HEK293 (cell line): ENCODE results near the gene TIMM50.

Source experiments
- HIC1 ChIP-seq: fragments of 450-650 bp; formaldehyde crosslinking; IDR thresholded peaks from 2 replicates; pipeline ENCODE4 v1.5.1; 2016; ENCODE audit warnings: missing biosample characterization, missing genetic modification characterization
- KLF1 ChIP-seq: fragments of 450-650 bp; formaldehyde crosslinking; IDR thresholded peaks from 2 replicates; pipeline ENCODE4 v1.5.1; 2016; ENCODE audit warnings: missing biosample characterization, missing genetic modification characterization
- KLF10 ChIP-seq: fragments of 450-650 bp; IDR thresholded peaks from 2 replicates; pipeline ENCODE4 v1.5.1; 2018; ENCODE audit warnings: missing biosample characterization, mild to moderate bottlenecking, missing genetic modification characterization
- PATZ1 ChIP-seq: fragments of 450-650 bp; formaldehyde crosslinking; IDR thresholded peaks from 2 replicates; pipeline ENCODE4 v1.5.1; 2016; ENCODE audit warnings: missing biosample characterization, missing genetic modification characterization
- PRDM2 ChIP-seq: fragments of 450-650 bp; formaldehyde crosslinking; IDR thresholded peaks from 2 replicates; pipeline ENCODE4 v1.5.1; 2016; ENCODE audit warnings: missing biosample characterization, missing genetic modification characterization, borderline replicate concordance
- REPIN1 ChIP-seq: fragments of 450-650 bp; formaldehyde crosslinking; IDR thresholded peaks from 2 replicates; pipeline ENCODE4 v1.5.1; 2017; ENCODE audit warnings: missing biosample characterization, missing genetic modification characterization, low read depth
- SETDB1 ChIP-seq: IDR thresholded peaks from one replicate; pipeline ENCODE4 v1.6.1; 2017; ENCODE audit warnings: mild to moderate bottlenecking, low read length, moderate library complexity, mixed read lengths; ENCODE audit not compliant: insufficient read length
- TCF7L2 ChIP-seq: IDR thresholded peaks from 2 replicates; pipeline ENCODE4 v1.6.1; 2011; ENCODE audit warnings: low read depth, mild to moderate bottlenecking, inconsistent platforms, low read length, moderate library complexity, borderline replicate concordance
- TRIM28 ChIP-seq: IDR thresholded peaks from 2 replicates; pipeline ENCODE4 v1.6.1; 2011; ENCODE audit warnings: low read length, control low read depth, borderline replicate concordance
- ZBTB11 ChIP-seq: fragments of 450-650 bp; formaldehyde crosslinking; conservative IDR thresholded peaks from 2 replicates; pipeline ENCODE4 v1.5.1; 2016; ENCODE audit warnings: low read depth, missing biosample characterization, missing genetic modification characterization
- ZBTB17 ChIP-seq: fragments of 450-650 bp; formaldehyde crosslinking; IDR thresholded peaks from 2 replicates; pipeline ENCODE4 v1.5.1; 2016; ENCODE audit warnings: missing biosample characterization, missing genetic modification characterization
- ZNF10 ChIP-seq: fragments of 450-650 bp; formaldehyde crosslinking; IDR thresholded peaks from 2 replicates; pipeline ENCODE4 v1.5.1; 2017; ENCODE audit warnings: missing biosample characterization, missing genetic modification characterization
- ZNF157 ChIP-seq: fragments of 450-650 bp; formaldehyde crosslinking; IDR thresholded peaks from 2 replicates; pipeline ENCODE4 v1.5.1; 2016; ENCODE audit warnings: missing biosample characterization, missing genetic modification characterization
- ZNF211 ChIP-seq: fragments of 450-650 bp; formaldehyde crosslinking; IDR thresholded peaks from 2 replicates; pipeline ENCODE4 v1.5.1; 2016; ENCODE audit warnings: low read depth, missing biosample characterization, missing genetic modification characterization
- ZNF433 ChIP-seq: fragments of 450-650 bp; formaldehyde crosslinking; IDR thresholded peaks from 2 replicates; pipeline ENCODE4 v1.5.1; 2016; ENCODE audit warnings: missing biosample characterization, missing genetic modification characterization, low read depth
- ZNF580 ChIP-seq: fragments of 450-650 bp; formaldehyde crosslinking; IDR thresholded peaks from 2 replicates; pipeline ENCODE4 v1.5.1; 2016; ENCODE audit warnings: missing biosample characterization, missing genetic modification characterization
- ZNF596 ChIP-seq: fragments of 450-650 bp; IDR thresholded peaks from 2 replicates; pipeline ENCODE4 v1.5.0; 2018; ENCODE audit warnings: missing biosample characterization, mild to moderate bottlenecking, missing genetic modification characterization, moderate library complexity
- ZNF623 ChIP-seq: fragments of 450-650 bp; formaldehyde crosslinking; IDR thresholded peaks from 2 replicates; pipeline ENCODE4 v1.5.1; 2016; ENCODE audit warnings: missing biosample characterization, missing genetic modification characterization
- ZNF658 ChIP-seq: fragments of 450-650 bp; formaldehyde crosslinking; IDR thresholded peaks from 2 replicates; pipeline ENCODE4; 2016; ENCODE audit warnings: missing biosample characterization, missing genetic modification characterization
- ZNF664 ChIP-seq: fragments of 450-650 bp; formaldehyde crosslinking; IDR thresholded peaks from 2 replicates; pipeline ENCODE4 v1.5.1; 2016; ENCODE audit warnings: missing biosample characterization, missing genetic modification characterization
- ZNF677 ChIP-seq: fragments of 450-650 bp; IDR thresholded peaks from 2 replicates; pipeline ENCODE4 v1.5.0; 2018; ENCODE audit warnings: missing biosample characterization, mild to moderate bottlenecking, missing genetic modification characterization, moderate library complexity
- ZNF704 ChIP-seq: fragments of 450-650 bp; formaldehyde crosslinking; IDR thresholded peaks from 2 replicates; pipeline ENCODE4 v1.5.1; 2016; ENCODE audit warnings: missing biosample characterization, missing genetic modification characterization
- ZNF76 ChIP-seq: fragments of 450-650 bp; formaldehyde crosslinking; IDR thresholded peaks from 2 replicates; pipeline ENCODE4; 2016; ENCODE audit warnings: low read depth, missing biosample characterization, missing genetic modification characterization, borderline replicate concordance
- ZNF768 ChIP-seq: fragments of 450-650 bp; formaldehyde crosslinking; IDR thresholded peaks from 2 replicates; pipeline ENCODE4 v1.5.1; 2018; ENCODE audit warnings: missing biosample characterization, mild to moderate bottlenecking, missing genetic modification characterization

TIMM50 gene

GRCh38 chr19:39532233-39533002 lies 51.8 kb downstream of the TIMM50 start, which contains the start of gene EID2B (continued):
- 0 out of 2 replicates have a peak, but pooled peaks have one; percentile 44 for TF ChIP-seq ZBTB11 (tag by site-specific recombination)
- TF ChIP-seq KLF10 (tag by site-specific recombination): peak; percentile 33; the same call in 1 of the 2 replicates
- TF ChIP-seq ZNF677 (tag by site-specific recombination): no peak
- TF ChIP-seq ZNF704 (tag by site-specific recombination): no peak
- TF ChIP-seq ZNF596 (tag by site-specific recombination): no peak; the same call in 1 of the 2 replicates
- peak; percentile 18; the same call in 1 of the 2 replicates for TF ChIP-seq ZNF580 (tag by site-specific recombination)
- no peak for TF ChIP-seq SETDB1
- no peak for TF ChIP-seq TCF7L2
- peak; percentile 70; the same call in 1 of the 2 replicates for TF ChIP-seq ZNF76 (tag by site-specific recombination)
- peak; percentile 42 for TF ChIP-seq PATZ1
- TF ChIP-seq KLF1 (tag by site-specific recombination): no peak
- no peak for TF ChIP-seq ZNF623 (tag by site-specific recombination)
- TF ChIP-seq ZBTB17 (tag by site-specific recombination): peak; percentile 92
- TF ChIP-seq TRIM28: no peak; the same call in 1 of the 2 replicates
- no peak for TF ChIP-seq ZNF664
- no peak for TF ChIP-seq ZNF157 (tag by site-specific recombination)
- TF ChIP-seq ZNF768 (tag by site-specific recombination): peak; percentile 8; the same call in 1 of the 2 replicates
- peak; percentile 64; the same call in 1 of the 2 replicates for TF ChIP-seq HIC1 (tag by site-specific recombination)
- no peak for TF ChIP-seq ZNF658
- no peak for TF ChIP-seq ZNF211
- peak; percentile 97; the same call in 1 of the 2 replicates for TF ChIP-seq REPIN1 (tag by site-specific recombination)
- TF ChIP-seq ZNF433 (tag by site-specific recombination): no peak
- TF ChIP-seq PRDM2 (tag by site-specific recombination): no peak
- peak; percentile 77; the same call in 1 of the 2 replicates for TF ChIP-seq ZNF10 (tag by site-specific recombination)
